Stromal cell of bone marrow (primary cell): ENCODE results near the gene SLC37A1.
"Not testable (repeated sequence)": the region's sequence is repeated elsewhere in the genome, so short reads cannot be mapped to it uniquely, and the experiment has no call there.

Source experiments
- DNase-seq: peaks from one replicate; pipeline ENCODE4 v3.0.0-alpha.2; 2012; ENCODE audit warnings: low read depth

The SLC37A1 gene

DNA sequence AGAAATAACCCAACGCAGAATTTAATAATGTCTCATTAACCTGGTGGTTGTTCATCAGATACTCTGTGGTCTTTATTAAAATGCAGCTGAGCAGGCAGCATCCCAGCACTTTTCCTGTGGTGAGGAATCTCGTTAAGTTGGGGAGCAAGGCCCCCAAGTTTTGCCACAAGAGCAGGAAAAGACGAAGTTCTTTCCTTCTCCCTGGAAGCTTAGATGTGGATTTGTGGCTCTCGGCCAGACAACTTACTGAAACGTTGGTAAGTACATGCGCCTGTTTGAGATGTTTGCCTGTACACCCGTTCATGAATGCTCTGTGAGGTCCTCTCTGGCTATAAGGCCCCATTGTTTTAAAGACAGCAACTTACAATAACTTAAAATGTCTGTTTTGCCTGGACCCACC, 105.5 kb downstream of the SLC37A1 start:
- no peak for DNase-seq

DNA sequence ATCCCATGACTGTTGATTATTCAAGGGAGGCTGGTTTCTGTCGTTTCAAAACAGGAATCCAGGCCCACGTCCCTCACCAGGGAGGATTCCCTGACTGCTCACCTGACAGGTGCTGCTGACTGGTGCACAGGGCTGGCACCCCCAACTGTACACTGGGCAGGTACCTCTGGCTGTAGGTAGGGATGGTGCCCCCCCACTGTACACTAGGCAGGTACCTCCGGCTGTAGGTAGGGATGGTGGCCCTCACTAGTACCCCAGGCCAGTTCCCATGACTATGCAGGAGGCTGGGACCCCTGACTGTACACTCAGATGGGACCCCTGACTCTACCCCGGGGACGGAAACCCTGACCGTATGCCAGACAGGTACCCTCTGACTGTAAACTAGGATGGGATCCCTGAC, 106.2 kb downstream of the SLC37A1 start:
- DNase-seq = no peak

DNA sequence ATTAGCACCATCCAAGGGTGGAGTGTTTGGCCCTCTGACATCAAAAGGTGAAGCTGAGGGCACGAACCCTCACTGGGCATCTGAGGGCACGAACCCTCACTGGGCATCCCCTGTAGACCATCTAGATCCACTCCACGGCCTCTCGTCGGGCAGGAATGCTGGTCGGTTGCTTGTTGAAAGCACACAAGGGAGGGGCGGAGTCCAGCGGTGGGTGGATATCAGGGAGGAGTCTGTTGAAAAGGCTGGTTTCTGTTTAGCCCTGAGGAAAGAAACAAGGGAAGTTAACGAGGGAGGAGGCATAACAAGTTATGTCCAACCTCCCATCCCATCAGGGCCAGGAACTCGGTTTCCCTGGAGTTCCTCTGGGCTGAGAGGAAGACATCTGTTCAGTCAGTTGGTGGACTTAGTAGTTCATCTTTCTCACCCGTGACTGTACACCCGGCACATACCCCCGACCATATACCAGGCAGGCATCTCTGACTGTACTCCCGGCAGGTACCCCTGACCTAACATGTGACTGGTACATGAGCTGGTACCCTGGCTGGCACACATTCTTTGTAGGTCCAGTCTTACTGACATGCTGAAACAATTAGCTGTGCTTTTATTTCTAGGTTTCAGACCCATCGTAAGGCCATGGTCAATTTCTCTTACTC, 107.6 kb downstream of the SLC37A1 start:
- no peak for DNase-seq

DNA sequence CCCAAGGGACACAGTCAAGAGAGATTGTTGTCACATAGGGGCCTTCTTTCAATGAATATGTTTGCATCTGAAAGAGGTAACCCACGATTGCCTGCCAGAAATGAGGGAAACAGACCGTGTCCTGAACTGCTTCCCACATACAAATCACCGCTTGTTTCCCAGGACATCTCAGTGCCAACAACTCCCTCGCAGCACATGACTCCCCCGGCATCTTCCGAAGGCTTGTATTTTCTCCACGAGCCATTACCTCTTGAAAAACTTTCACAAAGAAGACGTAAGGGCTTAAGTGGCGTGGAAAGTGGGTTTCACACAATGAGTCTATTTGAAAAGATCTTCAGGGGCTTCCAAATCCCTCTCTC, 108.1 kb downstream of the SLC37A1 start:
- no peak for DNase-seq

DNA sequence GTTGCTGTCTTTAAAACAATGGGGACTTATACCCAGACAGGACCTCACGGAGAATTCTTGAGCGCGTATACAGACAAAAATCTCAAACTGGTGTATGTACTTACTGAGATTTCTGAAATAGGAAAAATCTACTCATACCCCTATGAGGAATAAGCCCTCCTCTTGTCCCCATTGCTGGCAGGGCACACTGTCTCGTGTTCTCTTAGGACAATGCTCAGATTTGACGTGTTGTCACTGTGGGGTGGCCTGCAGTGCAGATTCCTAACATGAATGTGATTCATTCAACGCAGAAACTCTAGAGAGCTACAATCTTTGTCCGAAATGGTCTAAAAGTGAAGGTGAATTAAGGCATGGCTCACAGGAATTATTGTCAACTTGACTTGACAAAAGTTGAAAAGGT, 108.6 kb downstream of the SLC37A1 start:
- no peak for DNase-seq

DNA sequence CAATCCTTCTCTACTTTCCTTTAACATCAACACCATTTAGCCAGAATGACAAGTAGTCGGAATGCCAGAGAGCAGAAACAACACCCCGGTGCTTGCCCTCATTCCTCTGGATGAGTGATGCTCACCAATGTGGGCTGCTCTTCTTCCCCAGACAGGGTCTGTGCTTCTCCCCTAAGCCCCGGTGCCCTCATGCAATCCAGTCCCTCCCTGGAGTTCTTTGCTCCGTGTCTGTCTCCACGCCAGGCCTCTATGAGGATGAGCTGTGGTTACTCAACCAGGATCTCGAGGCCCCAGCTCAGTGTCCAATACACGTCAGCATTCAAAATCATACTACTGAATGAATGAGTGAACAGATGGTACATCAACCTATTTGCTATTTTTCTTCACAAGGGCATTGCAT, 110.0 kb downstream of the SLC37A1 start:
- DNase-seq = no peak

DNA sequence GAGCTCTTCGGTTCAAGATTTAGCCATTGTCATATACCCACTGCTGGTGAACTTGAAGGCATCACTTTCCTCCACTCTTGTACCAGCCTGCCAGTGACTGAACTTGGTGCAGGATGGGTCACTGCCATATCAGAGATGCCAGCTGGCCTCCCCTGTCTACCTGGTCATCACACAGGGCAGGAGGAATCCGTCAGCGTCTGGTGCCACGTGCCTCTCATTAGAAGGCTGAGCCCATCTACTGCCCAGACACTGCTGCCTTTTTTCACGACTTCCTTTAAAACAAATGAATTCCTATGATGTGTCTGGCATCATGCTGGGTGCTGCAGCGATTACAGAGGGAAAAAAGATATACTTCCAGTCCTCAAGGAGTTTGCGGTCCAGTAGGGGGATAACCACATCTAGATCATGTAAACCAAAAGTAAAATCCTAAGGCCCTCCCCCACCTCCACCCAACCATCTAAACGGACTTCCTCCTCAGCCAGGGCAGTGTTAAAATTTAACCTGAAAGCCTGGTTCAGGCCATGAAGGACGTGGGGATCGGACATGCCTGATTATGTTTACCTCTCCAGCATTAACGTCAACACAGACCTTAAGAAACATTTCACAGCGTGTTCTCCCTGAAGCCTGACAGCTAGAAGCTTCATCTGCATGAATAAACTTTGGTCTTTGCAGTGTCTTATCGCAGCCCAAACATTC, 110.6 kb downstream of the SLC37A1 start:
- no peak for DNase-seq

DNA sequence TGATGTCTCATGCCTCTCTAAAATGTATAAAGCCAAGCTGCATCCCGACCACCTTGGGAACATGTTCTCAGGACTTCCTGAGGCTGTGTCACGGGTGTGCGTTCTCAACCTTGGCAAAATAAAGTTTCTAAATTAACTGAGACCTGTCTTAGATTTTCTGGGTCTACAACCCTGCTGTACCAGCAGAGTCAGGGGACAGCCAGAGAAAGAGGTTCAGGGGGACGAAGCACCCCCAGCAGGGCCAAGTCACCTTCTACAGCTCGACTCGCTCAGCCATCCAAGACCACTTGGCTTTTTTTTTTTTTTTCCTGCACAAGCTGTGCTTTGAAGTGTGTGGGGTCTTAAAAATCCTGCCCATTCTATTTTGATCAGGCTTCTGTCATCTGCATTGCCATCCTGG, 111.3 kb downstream of the SLC37A1 start:
- no peak for DNase-seq

DNA sequence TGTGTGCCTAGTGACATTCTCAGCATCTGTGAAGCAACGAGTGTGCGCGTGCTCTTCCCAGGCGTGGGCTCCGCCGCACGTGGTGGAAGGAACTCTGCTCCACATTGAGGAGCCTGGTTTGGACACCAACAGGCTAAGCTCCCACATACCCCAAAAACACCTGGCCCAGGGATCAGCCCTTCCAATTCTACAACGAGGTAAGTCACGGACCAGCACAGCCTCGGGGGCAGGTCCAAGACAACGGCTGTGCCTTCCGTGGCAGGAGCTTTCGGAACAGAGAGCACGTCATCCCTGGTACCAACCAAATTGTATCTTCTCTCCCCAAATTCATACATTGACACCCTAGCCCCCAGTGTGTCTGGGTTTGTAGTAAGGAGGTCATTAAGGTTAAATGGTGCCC, 112.5 kb downstream of the SLC37A1 start:
- no peak for DNase-seq

DNA sequence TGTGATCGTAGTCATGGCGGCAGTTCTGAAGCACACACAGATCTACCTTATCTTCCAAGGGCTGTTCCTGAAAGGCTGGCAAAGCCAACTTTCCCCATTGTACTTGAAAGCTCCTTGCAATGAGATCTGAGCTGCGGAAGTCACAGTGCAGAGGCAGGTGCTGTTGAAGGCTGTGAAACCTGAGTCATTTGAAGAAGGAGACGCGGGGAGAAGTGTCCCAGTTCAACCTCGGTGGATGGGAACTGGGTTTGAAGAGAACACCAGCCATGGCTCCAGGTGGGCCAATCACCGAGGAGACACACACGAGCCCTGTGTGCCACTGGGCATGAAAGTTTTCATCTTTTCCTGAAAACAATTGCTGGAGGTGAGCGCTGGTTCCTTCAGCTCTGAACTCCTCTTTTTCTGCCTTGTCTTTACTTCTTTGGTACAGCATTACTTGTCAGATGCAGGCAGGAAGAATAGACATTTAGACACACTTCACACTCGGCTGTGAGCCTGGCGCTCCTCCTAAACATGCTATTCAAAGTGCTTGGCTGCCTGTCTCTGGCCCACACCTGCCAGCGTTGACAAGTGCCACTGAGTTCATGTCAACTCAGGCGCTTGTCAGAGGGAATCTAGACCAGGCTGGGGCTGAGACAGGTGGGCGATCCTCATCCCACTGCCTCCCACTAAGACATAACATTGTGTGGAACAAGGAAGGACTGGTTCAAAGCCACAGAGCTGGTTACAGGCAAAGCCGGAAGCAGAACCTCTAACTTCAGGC, 114.1 kb downstream of the SLC37A1 start:
- DNase-seq = no peak

DNA sequence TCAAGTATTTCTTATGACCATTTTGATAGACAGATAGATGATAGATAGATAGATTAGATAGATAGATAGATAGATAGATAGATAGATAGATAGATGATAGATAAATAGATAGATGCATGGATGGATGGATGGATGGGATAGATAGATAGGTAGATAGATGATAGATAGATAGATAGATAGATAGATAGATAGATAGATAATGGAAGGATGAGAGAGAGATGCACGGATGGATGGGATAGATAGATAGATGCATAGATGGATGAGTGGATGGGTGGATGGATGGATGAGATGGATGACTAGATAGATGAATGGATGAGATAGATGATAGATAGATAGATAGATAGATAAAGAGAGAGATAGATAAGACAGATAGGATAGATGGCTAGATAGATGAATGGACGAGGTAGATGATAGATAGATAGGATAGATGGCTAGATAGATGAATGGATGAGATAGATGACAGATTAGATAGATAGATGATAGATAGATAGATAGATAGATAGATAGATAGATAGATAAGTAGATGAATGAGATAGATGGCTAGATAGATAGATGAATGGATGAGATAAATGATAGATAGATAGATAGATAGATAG, 114.9 kb downstream of the SLC37A1 start:
- DNase-seq = not testable (repeated sequence)

DNA sequence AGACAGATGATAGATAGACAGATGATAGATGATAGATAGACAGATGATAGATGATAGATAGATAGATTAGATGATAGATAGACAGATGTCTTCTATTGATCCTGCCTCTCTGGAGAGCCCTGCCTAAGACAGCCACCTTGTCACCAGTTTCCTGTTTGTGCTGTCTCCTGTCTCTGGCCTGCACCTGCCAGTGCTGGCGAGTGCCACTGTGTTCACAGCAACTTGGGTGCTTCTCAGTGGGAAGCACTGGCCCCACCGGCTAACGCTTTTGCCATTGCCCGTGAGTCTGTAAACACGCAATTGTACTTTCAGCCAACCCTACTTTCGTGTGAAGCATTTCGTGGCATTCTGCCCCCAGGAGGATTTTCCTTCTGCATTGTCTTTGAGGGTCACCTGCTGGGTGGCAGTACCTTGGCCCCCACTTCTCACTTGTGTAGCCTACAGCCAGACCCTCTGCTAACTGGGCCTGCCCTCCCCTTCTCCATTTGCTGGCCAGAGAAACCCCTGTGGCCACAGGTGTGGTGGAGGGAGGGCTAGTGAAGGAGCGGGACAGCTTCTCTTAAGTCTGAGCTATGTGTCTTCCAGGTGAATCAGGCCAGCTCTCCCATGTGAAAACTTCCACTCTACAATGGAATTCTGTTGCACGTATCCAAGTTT, 116.4 kb downstream of the SLC37A1 start:
- DNase-seq = no peak

DNA sequence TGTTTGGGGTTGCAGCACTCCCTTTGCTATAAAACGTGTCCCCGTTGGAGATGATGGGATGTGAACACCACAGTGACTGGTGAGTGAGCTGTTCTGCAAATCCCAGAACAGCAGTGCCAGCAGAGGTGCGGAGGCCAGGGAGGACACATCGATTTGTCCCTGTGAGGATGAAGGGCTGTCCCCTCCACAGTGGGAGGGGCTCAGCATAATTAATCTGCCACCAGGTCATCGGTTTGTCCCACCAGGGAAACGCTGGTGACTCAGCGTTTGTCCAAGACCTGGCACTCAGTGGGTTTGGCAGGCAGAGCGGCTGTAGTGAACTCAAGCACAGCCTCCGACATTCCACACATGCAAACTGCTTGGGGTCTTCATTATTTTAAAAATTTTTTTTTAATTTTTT, 117.0 kb downstream of the SLC37A1 start:
- no peak for DNase-seq
